HG02840 (cell line): ENCODE measurements around the gene SLC7A9.
"Not testable (repeated sequence)": the region's sequence is repeated elsewhere in the genome, so short reads cannot be mapped to it uniquely, and the experiment has no call there.

ENCODE experiments used
- ATAC-seq: cut with Tn5 transposase; IDR thresholded peaks from one replicate; pipeline ENCODE4 v1.9.1; 2021; ENCODE audit warnings: mild to moderate bottlenecking, moderate library complexity, moderate number of reproducible peaks; ENCODE audit not compliant: unreplicated experiment, low FRiP score

The SLC7A9 gene

GRCh38 chr19:32810452-32810851 is 59.1 kb downstream of the SLC7A9 start:
- no peak for ATAC-seq

- ATAC-seq, result no peak
These were observed 59.8 kb downstream of the SLC7A9 start for GRCh38 chr19:32809754-32810153.

- ATAC-seq, result no peak
These were observed 60.3 kb downstream of the SLC7A9 start for GRCh38 chr19:32809254-32809653.

- no peak for ATAC-seq
These were observed 61.3 kb downstream of the SLC7A9 start for GRCh38 chr19:32808236-32808635.

GRCh38 chr19:32802840-32803239 is 66.7 kb downstream of the SLC7A9 start:
- ATAC-seq, result no peak

GRCh38 chr19:32800754-32801153 is 68.8 kb downstream of the SLC7A9 start:
- ATAC-seq, result no peak

- ATAC-seq, result no peak
These were observed 69.4 kb downstream of the SLC7A9 start for GRCh38 chr19:32800191-32800590.

GRCh38 chr19:32798201-32798600 is 71.4 kb downstream of the SLC7A9 start:
- no peak for ATAC-seq

GRCh38 chr19:32789429-32789828 is 80.1 kb downstream of the SLC7A9 start:
- ATAC-seq, result no peak

- not testable (repeated sequence) for ATAC-seq
These were observed 81.7 kb downstream of the SLC7A9 start for GRCh38 chr19:32787895-32788294.

- not testable (repeated sequence) for ATAC-seq
These were observed 82.3 kb downstream of the SLC7A9 start for GRCh38 chr19:32787161-32787813.

GRCh38 chr19:32782089-32782488 is 87.5 kb downstream of the SLC7A9 start:
- ATAC-seq, result not testable (repeated sequence)

GRCh38 chr19:32781280-32781679 is 88.3 kb downstream of the SLC7A9 start:
- no peak for ATAC-seq
